ENCODE data around the gene SLC16A12.

Gene SLC16A12

GRCh38 chr10:89505640-89506275 is 29.6 kb downstream of the SLC16A12 start:
- no peak for DNase-seq

GRCh38 chr10:89504691-89505090 is 30.7 kb downstream of the SLC16A12 start:
- no peak for DNase-seq

GRCh38 chr10:89503652-89504370 is 31.6 kb downstream of the SLC16A12 start:
- no peak for DNase-seq

GRCh38 chr10:89503151-89503550 is 32.2 kb downstream of the SLC16A12 start:
- no peak for DNase-seq

GRCh38 chr10:89502549-89502948 is 32.8 kb downstream of the SLC16A12 start:
- no peak for DNase-seq

- DNase-seq: no peak
Measured at GRCh38 chr10:89494575-89494974, 40.8 kb downstream of the SLC16A12 start.

- DNase-seq: no peak
Measured at GRCh38 chr10:89494068-89494467, 41.3 kb downstream of the SLC16A12 start.

GRCh38 chr10:89491932-89492331 is 43.5 kb downstream of the SLC16A12 start:
- DNase-seq: no peak

- DNase-seq: no peak
Measured at GRCh38 chr10:89490596-89491335, 44.6 kb downstream of the SLC16A12 start.

- DNase-seq: no peak
Measured at GRCh38 chr10:89482256-89482655, 53.1 kb downstream of the SLC16A12 start.

- DNase-seq: no peak
Measured at GRCh38 chr10:89481662-89482061, 53.7 kb downstream of the SLC16A12 start.

- DNase-seq: no peak
Measured at GRCh38 chr10:89479771-89480446, 55.5 kb downstream of the SLC16A12 start.

- no peak for DNase-seq
Measured at GRCh38 chr10:89478739-89479654, 56.4 kb downstream of the SLC16A12 start.

- DNase-seq: no peak
Measured at GRCh38 chr10:89478085-89478738, 57.2 kb downstream of the SLC16A12 start.

- DNase-seq: no peak
Measured at GRCh38 chr10:89476150-89476549, 59.2 kb downstream of the SLC16A12 start.

GRCh38 chr10:89475591-89475998 is 59.8 kb downstream of the SLC16A12 start:
- DNase-seq: no peak

- DNase-seq: no peak
Measured at GRCh38 chr10:89475125-89475524, 60.3 kb downstream of the SLC16A12 start.

- DNase-seq: no peak
Measured at GRCh38 chr10:89474452-89474851, 60.9 kb downstream of the SLC16A12 start.

GRCh38 chr10:89471110-89471809 is 64.1 kb downstream of the SLC16A12 start:
- no peak for DNase-seq

- DNase-seq: no peak
Measured at GRCh38 chr10:89470628-89471027, 64.8 kb downstream of the SLC16A12 start.

- no peak for DNase-seq
Measured at GRCh38 chr10:89469517-89469916, 65.9 kb downstream of the SLC16A12 start.

Measured in NCI-H1417 treated with DMSO at 0.1 percent for 48 hours (cell line).